Measurements from ENCODE around the gene P2RY8.

DNA sequence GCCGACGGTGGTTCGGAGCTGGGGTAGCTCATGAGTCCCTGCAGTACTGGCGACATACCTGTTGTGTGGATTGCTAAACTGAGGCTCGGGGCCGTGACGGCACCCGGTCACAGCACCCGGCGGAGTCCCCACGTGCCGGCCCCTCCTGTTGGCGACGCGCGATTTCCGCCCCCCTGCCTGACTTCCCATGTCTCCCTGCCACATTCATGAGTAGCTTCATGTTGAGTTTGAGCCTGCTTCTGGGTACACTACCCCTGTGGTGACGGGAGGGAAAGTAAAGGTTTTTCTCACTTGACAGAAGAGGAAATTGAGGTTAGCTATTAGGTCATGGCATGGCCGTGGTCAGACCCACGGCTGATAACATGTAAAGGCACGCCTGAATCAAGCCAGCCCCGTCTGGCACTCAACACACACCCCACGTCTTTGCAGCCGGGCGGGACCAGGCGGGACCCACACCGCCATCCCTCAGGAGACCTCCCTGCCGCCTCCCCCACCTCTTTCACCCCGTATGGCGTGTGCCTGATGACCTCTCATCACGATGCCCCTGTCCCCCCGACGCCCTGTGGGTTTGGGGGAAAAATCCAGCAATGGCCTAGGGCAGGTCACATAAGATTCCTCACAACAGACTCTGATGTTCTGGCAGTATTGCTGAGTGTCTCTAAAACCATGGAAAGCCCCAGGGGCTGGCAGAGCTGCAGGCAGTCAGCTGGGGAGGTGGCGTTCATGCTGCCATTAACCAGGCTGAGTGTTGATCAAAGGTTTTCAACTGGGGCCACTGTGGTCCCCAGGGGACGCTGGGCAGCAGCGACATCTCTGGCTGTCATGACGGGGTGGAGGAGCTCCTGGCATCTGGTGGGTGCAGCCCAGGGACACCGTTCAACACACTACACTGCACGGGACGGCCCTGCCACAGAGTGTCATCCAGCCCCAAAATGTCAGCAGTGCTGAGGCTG, 29.2 kb downstream of the P2RY8 start:
- TF ChIP-seq POLR2A (IDR thresholded peaks at IDR 0.05) = no peak
- TF ChIP-seq, protein P1, sequence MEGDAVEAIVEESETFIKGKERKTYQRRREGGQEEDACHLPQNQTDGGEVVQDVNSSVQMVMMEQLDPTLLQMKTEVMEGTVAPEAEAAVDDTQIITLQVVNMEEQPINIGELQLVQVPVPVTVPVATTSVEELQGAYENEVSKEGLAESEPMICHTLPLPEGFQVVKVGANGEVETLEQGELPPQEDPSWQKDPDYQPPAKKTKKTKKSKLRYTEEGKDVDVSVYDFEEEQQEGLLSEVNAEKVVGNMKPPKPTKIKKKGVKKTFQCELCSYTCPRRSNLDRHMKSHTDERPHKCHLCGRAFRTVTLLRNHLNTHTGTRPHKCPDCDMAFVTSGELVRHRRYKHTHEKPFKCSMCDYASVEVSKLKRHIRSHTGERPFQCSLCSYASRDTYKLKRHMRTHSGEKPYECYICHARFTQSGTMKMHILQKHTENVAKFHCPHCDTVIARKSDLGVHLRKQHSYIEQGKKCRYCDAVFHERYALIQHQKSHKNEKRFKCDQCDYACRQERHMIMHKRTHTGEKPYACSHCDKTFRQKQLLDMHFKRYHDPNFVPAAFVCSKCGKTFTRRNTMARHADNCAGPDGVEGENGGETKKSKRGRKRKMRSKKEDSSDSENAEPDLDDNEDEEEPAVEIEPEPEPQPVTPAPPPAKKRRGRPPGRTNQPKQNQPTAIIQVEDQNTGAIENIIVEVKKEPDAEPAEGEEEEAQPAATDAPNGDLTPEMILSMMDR (IDR thresholded peaks at IDR 0.05 in 8 of 11, conservative IDR thresholded peaks at IDR 0.05 in 3 of 11) = no peak

Measured in spleen (tissue), 7 donors.